ENCODE results near the gene C16orf92.
"Not testable (repeated sequence)": the region's sequence is repeated elsewhere in the genome, so short reads cannot be mapped to it uniquely, and the experiment has no call there.

The C16orf92 gene

GRCh38 chr16:30027588-30028437 is 4.8 kb downstream of the C16orf92 start:
- no peak for DNase-seq (ENCODE audit: low spot score)

GRCh38 chr16:30028438-30029076 is 5.6 kb downstream of the C16orf92 start:
- DNase-seq (ENCODE audit: low spot score): no peak

GRCh38 chr16:30030011-30030685 is 7.2 kb downstream of the C16orf92 start:
- DNase-seq (ENCODE audit: low spot score): no peak

GRCh38 chr16:30030841-30031413 is 7.9 kb downstream of the C16orf92 start, which contains the start of gene TLCD3B:
TLCD3B (minus strand) TSS chr16:30031271; CDS start chr16:30030527, 744 bp downstream.
- DNase-seq (ENCODE audit: low spot score): no peak

GRCh38 chr16:30031477-30031918 is 8.5 kb downstream of the C16orf92 start:
- DNase-seq (ENCODE audit: low spot score): no peak

- DNase-seq (ENCODE audit: low spot score): peak; percentile 70
Observed at GRCh38 chr16:30032083-30032819, 9.3 kb downstream of the C16orf92 start.

GRCh38 chr16:30033270-30033669 is 10.3 kb downstream of the C16orf92 start:
- no peak for DNase-seq (ENCODE audit: low spot score)

GRCh38 chr16:30040221-30040620 is 17.2 kb downstream of the C16orf92 start:
- DNase-seq (ENCODE audit: low spot score): no peak

- DNase-seq (ENCODE audit: low spot score): not testable (repeated sequence)
Observed at GRCh38 chr16:30040690-30041089, 17.7 kb downstream of the C16orf92 start.

GRCh38 chr16:30041841-30042240 is 18.8 kb downstream of the C16orf92 start:
- DNase-seq (ENCODE audit: low spot score): peak; percentile 48

- DNase-seq (ENCODE audit: low spot score): no peak
Observed at GRCh38 chr16:30046178-30046577, 23.2 kb downstream of the C16orf92 start.

- DNase-seq (ENCODE audit: low spot score): no peak
Observed at GRCh38 chr16:30046588-30046987, 23.6 kb downstream of the C16orf92 start.

GRCh38 chr16:30049871-30050270 is 26.9 kb downstream of the C16orf92 start:
- DNase-seq (ENCODE audit: low spot score): no peak

- peak; percentile 84 for DNase-seq (ENCODE audit: low spot score)
Observed at GRCh38 chr16:30051518-30051917, 28.5 kb downstream of the C16orf92 start.

GRCh38 chr16:30052671-30053372 is 29.8 kb downstream of the C16orf92 start:
- DNase-seq (ENCODE audit: low spot score): peak; percentile 97

GRCh38 chr16:30053376-30054015 is 30.5 kb downstream of the C16orf92 start:
- DNase-seq (ENCODE audit: low spot score): peak; percentile 62

GRCh38 chr16:30054451-30054850 is 31.5 kb downstream of the C16orf92 start:
- DNase-seq (ENCODE audit: low spot score): no peak

- no peak for DNase-seq (ENCODE audit: low spot score)
Observed at GRCh38 chr16:30054959-30055553, 32.1 kb downstream of the C16orf92 start.

GRCh38 chr16:30060346-30060745 is 37.3 kb downstream of the C16orf92 start:
- DNase-seq (ENCODE audit: low spot score): no peak

Measured in AG08395 (cell line).